HG03432 (cell line): ENCODE measurements around the gene SPAG4.

ENCODE experiments used
- ATAC-seq: cut with Tn5 transposase; IDR thresholded peaks from one replicate; pipeline ENCODE4 v1.9.1; 2021; ENCODE audit warnings: mild to moderate bottlenecking, moderate library complexity; ENCODE audit not compliant: unreplicated experiment

The SPAG4 gene

DNA sequence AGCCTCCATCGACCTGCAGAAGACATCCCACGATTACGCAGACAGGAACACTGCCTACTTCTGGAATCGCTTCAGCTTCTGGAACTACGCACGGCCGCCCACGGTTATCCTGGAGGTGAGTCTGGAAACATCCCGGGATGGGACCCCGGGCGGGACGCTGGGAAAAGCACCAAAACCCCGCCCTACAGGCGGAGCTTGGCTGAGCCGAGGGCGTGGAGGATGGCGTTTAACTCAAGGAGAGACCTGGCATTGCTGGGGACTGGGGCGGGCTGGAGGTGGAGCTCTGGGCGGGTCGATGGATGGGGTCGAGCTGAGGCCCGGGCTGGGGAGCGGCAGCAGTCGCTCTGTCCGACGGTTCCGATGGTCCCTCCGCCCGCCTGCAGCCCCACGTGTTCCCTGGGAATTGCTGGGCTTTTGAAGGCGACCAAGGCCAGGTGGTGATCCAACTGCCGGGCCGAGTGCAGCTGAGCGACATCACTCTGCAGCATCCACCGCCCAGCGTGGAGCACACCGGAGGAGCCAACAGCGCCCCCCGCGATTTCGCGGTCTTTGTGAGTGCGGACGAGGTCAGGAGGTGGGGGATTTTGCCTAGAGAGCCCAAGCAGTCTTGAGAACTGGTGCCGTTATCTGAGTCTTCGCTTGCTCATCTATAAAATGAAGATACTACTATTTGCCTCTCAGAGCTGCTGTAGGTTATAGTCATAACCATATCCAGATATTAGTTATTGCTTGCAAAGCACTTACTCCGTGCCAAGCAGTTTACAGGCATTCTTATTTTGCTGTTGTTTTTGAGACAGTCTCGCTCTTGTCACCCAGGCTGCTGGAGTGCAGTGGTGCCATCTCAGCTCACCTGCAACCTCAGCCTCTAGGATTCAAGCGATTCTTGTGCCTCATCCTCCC lies 3.8 kb downstream of the SPAG4 start:
- ATAC-seq: peak; percentile 41

DNA sequence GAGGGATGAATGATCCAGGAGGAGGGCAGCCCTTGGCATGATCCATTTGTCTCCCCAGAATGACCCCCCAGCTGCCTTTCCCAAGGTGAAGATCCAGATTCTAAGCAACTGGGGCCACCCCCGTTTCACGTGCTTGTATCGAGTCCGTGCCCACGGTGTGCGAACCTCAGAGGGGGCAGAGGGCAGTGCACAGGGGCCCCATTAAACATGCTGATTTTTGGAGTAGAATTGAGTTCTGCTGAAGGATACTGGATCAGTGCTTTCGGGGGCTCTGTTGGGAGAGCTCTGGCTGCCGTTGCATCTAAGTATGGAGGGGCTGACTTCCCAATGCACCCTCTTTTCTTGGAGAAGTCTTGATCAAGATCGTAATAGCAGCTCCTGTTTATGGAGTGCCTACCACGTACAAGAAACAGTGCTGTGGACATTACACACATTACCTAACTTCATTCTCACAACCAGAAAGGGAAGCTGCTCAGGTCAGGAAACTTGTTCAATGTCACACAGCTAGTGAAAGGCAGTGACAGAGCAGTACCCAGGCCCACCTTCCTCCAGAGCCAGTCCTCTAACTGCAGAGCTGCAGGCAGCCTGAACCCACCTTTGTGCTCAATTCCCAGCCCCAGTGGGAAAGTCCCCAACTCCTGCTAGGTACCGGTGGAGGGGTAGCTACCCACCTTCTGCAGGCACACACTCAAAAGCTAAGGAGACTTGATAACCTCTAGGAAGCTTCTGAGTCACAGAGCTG lies 5.4 kb downstream of the SPAG4 start:
- no peak for ATAC-seq

DNA sequence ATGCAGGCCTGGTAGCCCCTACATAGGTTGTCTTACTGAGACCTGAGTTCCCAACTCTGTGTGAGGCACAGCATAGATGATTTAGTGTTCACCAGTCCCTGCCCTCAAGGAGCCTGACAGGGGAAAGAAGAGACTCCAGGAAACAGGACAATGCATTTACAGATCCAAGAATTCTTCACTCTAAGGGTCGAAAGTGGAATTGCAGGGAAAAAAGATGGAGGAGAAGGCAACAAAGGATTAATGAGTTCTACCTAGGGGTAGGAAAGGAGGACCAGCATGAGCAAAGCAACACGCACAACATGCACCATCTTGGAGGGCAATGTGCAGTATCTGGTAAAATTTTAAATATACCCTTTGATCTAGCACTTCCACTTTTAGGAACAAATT lies 5.9 kb downstream of the SPAG4 start:
- ATAC-seq: no peak

DNA sequence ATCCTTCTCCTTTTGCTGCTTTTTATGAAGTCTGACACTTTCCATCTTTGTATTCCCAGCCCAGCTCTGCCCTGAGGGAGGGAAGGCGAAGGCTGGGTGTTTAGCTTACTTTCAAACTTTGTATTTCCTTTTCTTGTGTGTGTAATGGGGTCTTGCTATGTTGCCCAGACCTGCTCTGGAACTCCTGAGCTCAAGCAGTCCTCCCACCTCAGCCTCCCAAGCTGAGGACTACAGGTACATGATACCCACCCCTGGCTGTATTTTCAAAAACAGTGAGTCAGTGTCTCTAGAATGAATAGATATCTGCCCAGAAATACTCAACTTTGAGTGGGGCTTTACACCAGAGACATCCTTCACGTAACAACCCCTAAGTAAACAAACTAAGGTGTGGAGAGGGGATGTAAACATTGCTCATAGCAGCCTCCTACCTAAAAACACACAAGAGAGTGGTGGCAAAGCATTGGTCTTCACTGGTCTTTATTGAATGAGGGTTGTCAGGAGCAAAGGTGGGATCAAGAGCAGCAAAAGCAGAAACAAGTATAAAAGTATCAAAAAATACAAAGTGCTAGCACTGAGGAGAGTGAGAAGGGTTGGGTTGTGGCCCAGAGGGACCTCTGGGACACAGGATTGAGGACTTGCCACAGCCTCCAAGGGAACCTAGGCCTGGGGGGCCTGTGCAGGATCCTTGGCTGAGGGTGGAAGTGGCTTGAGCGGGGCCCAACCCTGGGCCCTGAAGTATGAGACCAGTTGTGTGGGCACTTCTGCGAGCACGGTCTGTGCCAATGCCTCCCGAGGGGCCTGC lies 10.2 kb downstream of the SPAG4 start:
- no peak for ATAC-seq

DNA sequence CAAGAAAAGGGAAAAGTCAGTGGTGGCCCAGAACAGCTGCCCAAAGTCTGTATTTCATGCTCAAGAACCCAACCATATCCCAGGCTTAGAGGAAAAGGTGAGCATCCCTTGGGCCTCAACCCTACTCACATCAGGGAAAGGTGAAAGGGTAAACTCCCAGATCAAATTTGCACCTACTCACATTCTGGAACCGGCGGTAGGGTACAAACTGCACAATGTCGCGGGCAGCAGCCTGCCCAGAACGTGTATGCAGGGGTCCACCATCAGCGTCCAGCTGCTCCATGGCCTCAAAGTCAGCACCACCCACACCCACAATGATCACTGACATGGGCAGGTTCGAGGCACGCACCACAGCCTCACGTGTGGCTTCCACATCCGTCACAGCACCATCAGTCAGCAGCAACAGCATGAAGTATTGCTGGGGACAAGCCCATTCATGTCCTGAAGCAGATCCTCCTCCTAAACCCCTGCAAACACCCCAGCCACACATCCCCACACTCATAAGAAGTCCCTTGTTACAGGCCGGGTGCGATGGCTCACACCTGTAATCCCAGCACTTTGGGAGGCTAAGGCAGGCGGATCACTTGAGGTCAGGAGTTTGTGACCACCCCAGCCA lies 10.9 kb downstream of the SPAG4 start:
- no peak for ATAC-seq

- ATAC-seq: no peak
Observed at GRCh38 chr20:35627121-35627520, 11.5 kb downstream of the SPAG4 start.

DNA sequence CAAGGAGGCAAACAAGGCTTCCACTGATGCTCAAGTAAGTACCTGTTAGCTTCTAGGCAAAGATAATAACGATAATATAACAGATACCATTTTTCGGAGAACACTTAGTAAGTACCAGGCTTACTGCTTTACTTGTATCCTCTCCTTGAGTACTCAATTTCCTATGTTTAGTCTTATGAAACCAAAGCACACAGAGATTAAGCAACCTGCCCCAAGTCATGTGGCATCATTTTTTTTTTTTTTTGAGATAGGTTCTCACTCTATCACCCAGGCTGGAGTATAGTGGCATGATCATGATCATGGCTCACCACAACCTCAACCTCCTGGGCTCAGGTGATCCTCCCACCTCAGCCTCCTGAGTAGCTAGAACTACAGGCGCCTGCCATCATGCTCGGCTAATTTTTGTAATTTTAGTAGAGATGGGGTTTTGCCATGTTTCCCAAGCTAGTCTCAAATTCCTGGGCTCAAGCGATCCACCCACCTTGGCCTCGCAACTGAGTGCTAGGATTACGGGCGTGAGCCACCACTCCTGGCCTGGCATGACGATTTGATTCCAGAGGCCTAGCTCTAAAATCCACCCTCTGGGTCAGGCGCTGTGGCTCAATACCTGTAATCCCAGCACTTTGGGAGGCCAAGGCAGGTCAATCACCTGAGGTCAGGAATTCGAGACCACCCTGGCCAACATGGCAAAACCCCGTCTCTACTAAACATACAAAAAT lies 14.0 kb downstream of the SPAG4 start:
- ATAC-seq: no peak

- ATAC-seq: no peak
Observed at GRCh38 chr20:35630636-35631035, 15.0 kb downstream of the SPAG4 start.

- no peak for ATAC-seq
Observed at GRCh38 chr20:35632539-35633115, 17.0 kb downstream of the SPAG4 start.

GRCh38 chr20:35635652-35636051 lies 20.0 kb downstream of the SPAG4 start:
- ATAC-seq: no peak

- no peak for ATAC-seq
Observed at GRCh38 chr20:35636095-35636494, 20.5 kb downstream of the SPAG4 start.

GRCh38 chr20:35637276-35637675 lies 21.6 kb downstream of the SPAG4 start:
- no peak for ATAC-seq

GRCh38 chr20:35638751-35639150 lies 23.1 kb downstream of the SPAG4 start:
- ATAC-seq: no peak

- ATAC-seq: no peak
Observed at GRCh38 chr20:35640724-35641123, 25.1 kb downstream of the SPAG4 start.

DNA sequence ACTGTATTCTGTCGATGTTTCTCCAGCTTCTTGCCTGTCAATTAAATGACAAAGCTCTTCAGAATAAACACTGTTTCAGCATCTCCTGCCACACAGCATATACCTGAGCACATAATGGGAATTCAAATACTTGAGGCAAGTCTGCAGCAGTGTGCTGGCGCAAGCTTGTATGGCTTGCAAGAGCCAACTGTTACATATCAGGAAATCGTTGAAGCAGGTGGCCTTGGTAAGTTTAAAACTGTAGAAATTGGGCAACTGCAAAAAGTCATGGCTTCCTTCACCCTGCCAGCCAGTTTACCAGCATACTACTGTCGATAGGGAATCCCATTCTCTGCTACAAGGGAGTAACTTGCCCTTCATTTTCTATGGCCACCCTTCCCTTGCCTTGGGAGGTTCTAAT lies 26.1 kb downstream of the SPAG4 start:
- no peak for ATAC-seq

DNA sequence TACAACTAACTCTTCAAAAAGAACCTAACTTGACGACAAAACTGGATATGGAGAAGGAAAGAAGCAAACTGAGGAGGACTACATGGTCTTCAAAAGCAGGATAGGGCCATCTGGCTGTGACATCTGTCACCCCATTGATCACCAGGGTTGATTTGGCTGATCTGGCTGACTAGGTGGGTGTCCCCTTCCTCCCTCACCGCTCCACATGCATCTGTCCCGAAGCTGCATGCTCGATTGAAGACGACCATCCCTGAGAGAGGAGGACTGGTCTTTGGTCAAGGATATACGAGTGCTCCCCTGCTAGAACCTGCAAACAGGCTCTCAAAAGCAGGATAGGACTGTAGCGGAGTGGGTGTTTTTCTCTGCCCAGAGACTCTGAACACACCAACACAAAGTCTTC lies 27.4 kb downstream of the SPAG4 start:
- ATAC-seq: no peak

- ATAC-seq: no peak
Observed at GRCh38 chr20:35644806-35645205, 29.2 kb downstream of the SPAG4 start.

- ATAC-seq: no peak
Observed at GRCh38 chr20:35648836-35649235, 33.2 kb downstream of the SPAG4 start.

DNA sequence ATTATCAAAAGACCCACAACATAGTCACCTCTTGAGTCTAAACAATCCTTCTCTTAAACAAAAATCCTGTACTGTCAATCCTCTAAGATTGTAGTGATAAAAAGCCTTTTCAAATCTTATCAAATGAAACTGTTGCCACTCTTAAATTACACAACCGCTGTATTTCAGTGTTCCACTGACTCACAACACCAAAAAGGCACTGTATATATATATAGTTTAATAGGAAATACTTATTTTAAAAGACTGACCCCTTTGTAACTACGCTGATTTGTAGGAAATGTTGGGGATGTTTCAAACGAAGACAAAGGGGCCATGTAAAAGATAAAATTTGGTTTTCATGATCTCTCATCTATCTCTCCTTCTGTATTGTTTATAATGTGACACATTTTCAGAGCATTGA lies 35.0 kb downstream of the SPAG4 start:
- ATAC-seq: no peak

GRCh38 chr20:35651958-35652357 lies 36.3 kb downstream of the SPAG4 start:
- ATAC-seq: no peak
